ENCODE measurements around the gene PRELP.
"Not testable (repeated sequence)": the region's sequence is repeated elsewhere in the genome, so short reads cannot be mapped to it uniquely, and the experiment has no call there.

PRELP gene

DNA sequence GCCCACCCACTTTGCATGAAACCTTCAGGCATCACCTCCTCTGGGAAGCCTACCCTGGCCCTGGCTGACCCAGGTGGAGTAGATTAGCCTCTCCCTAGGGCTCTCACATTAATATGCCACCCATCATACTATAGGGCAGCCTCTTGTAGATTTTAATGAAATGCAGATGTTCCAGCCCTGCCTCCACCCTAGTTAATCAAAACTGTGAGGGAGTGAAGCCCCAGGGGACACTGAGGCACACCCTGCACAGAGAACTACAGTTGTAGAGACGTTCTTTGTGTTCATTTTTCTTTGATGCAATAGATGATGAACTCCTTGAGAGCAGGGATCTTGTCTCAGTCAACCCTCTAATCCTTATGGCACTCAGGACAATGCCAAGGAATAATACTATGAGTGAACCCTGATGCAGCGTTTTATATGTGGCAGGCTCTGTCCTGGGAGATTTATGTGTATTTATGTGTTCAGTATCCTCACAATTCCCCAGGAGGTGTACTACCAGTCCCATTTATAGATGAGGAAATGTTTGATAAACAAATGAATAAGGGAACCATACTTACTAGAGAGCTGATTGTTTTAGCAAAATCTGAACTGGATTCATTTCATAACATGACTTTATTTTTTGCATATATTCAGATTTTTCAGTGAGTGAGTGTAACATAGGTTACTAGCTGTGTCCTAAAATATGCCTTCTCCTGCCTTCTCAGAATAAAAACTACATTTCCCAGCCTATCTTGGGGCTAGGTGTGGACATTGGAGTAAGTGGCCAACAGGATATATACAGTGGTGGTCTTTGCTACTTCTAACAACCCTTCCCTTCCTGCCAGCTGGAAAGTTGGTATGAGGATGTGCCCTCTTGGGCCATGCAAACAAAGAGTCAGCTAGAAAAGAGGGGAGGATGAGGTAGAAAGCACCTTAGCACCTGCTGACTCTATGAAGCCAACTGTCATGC lies 23.5 kb upstream of the PRELP start:
- FAIRE-seq = no peak
- DNase-seq (ENCODE audit: extremely low spot score, insufficient read length, low read depth) = no peak

DNA sequence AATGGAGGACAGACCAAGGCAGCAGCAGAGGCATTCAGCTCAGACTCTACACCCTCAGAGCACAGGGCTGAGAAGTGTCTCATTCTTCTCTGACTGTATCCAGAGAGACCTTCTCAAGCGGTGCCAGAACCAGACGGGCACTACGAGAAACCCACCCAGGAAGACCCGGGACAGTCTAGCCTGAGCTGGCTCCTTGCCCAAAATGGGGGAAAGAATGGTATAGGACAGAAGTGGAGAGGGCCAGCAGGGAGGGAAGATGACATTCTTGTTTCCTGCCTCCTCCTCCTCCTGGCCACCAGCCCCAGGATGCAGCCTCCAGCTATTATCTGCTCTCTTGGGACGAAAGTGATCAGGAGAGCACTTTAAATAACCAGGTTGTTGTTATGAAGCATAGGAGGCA lies 22.6 kb upstream of the PRELP start:
- FAIRE-seq (no peak), DNase-seq (ENCODE audit: extremely low spot score, insufficient read length, low read depth) (no peak)

DNA sequence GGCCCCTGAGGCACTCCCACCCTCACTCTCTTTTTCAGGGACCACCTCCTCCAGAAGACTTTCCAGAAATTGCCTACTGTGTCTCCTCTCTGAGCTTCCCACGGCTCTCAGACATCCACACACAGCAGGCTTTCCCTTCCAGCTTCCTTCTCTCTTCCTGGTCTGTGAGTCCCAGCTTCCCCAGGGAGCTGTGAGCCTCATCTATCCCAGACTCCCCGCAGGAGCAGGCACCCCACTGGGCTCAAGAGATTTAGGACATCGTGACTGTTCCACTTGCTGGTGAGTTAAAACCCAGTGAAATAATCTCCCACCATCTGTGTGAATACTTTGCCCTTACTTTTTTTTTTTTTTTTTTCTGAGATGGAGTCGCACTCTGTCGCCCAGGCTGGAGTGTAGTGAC lies 22.0 kb upstream of the PRELP start:
- no peak for FAIRE-seq
- no peak for DNase-seq (ENCODE audit: extremely low spot score, insufficient read length, low read depth)

DNA sequence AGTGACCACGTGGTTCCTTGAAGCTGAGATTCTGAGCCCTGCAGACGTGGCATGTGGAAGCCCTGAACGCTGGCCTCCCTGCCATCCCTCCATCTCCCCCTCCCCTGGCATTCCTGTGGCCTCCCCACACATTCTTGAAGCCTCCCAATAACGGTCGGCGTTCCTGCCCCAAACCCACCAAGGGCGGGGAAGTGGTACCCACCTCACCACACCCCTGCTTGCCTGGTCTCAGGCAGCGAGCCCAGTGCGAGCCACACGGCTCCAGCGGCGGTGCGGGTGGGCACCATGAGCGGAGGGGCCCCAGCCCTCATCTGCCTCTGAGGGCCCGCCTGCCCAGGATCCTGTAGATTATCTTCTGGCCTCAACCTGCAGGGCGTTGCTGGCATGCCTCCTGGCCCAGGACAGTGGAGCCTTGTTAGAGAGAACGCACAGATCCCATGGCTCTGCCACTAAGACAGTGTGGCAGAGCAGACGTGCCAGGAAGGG lies 20.6 kb upstream of the PRELP start:
- no peak for DNase-seq (ENCODE audit: extremely low spot score, insufficient read length, low read depth)
- FAIRE-seq = no peak

DNA sequence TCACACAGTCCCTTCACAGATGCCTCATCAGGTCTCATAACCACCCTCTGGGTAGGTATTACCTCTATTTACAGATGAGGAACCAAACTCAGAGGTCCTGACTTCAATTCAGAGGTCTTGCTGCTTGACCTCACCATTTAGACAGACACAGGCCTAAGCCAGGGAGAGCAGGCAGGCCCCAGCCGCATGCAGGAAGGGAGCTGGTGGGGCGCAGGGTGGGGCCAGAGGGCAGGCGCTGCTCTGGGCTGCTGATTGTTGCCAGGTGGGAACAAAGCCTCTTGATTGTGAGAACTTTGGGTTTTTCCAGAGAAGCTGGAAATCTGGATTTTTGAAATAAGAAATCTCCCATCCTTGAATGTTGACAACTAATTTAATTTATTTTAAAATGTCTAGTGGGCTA lies 19.9 kb upstream of the PRELP start:
- no peak for FAIRE-seq
- no peak for DNase-seq (ENCODE audit: extremely low spot score, insufficient read length, low read depth)

DNA sequence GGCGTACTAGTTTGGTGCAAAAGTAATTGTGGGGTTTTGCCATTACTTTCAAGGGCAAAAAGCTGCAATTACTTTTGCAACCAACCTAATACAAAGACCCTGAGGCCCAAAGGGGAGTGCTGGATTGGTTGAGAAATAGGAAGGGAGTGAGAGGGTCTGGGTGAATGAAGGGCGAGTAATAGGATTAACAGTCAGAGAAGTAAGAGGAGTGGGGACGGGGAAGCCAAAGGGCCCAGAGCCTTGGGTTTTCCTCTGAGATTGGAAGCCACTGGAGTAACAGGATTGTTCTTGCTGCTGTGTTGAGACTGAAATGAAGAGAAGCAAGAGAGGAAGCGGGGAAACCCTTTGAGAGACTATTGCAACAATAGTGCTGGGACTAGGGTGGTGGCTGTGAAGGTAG lies 19.0 kb upstream of the PRELP start:
- no peak for FAIRE-seq
- DNase-seq (ENCODE audit: extremely low spot score, insufficient read length, low read depth) = no peak

DNA sequence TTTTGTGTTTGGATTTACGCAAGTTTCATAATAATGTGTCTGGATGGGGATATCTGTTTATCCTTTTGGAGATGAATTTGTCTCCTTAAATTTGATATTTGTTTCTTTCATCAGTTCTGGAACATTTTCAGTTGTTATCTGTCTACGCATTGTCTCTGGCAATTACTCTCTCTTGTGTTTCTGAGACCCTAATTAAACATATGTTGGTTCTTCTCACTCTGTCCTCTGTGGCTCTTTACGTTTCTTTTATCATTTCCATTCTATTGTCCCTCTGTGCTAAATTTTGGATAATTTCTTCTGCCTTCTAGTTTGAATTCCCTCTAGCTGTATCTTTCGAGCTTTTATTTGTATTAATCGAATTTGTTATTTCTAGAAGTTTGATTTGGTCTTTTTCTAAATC lies 17.5 kb upstream of the PRELP start:
- no peak for FAIRE-seq

DNA sequence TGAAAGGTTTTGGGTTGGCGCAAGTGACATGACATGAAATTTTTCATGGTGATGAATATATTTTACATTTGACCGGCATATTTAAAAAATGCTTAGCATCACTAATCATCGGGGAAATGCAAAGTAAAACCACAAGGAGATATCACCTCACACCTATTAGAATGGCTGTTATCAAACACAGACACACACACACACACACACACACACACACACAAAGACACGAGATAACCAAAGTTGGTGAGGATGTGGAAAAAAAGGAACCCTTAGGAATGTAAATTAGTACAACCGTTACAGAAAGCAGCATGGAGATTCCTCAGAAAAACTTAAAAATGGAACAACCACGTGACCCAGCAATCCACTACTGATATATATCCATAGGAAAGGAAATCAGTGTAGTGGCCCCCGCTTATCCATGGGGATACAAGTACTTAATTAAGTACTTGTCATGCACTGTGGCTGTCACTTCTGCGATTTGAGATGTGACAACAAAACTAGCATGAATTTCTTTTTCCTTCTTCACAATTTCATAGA lies 15.9 kb upstream of the PRELP start:
- FAIRE-seq = no peak
- DNase-seq (ENCODE audit: extremely low spot score, insufficient read length, low read depth) = no peak

More for the DNA sequence above, 17.5 kb upstream of the PRELP start:
- DNase-seq (ENCODE audit: extremely low spot score, insufficient read length, low read depth) = no peak

DNA sequence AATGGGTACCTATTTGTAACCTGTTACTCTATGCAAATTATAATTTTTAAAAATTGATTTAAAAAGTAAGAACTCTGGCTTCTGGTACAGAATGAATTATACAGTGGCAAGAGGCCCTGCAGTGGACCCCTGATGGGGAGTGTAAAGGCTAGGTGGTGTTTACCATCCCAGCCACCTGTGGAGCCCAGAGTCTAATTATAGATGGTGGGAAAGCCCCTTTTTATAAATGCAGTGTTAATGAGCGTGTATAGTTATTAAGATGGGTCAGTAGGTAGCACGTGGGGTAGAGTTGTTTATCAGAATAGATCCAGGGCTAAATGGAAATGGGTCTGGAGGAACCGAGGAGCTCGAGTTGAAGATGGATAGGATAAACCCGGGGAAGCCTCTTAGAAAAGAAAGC lies 13.9 kb upstream of the PRELP start:
- DNase-seq (ENCODE audit: extremely low spot score, insufficient read length, low read depth) (no peak), FAIRE-seq (no peak)

DNA sequence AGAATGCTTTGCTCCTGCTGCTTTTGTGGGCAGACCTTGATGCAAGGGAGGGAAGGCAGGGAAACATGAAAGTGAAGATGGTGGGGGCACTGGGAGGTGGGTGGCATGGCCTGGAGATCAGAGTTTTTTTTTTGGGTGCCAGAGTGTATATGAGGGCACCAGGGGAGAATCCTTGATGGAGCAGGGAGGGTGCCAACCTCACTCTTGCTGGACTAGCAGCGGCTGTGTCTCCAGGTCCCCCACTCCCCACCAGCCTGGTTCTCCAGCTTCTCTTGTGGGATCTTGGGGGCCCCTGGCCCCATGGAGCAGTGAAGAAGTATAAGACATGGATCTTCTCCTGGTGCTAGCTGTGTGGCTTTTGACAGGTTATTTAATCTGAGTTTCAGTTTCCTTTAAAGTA lies 13.5 kb upstream of the PRELP start:
- DNase-seq (ENCODE audit: extremely low spot score, insufficient read length, low read depth) (no peak), FAIRE-seq (no peak)

DNA sequence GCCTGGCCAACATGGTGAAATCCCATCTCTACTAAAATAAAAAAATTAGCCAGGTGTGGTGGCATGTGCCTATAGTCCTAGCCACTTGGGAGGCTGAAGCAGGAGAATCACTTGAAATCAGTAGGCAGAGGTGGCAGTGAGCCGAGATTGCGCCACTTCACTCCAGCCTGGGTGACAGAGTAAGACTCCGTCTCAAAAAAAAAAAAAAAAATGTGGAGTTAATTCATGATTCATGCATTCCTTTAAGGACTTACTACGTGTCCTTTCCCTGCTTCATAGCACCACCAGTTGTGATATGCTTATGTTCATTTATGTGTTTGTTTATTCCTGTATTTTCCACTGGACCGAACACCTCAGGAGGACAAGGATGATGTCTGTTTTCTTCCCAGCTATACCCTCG lies 12.7 kb upstream of the PRELP start:
- FAIRE-seq = no peak
- no peak for DNase-seq (ENCODE audit: extremely low spot score, insufficient read length, low read depth)

DNA sequence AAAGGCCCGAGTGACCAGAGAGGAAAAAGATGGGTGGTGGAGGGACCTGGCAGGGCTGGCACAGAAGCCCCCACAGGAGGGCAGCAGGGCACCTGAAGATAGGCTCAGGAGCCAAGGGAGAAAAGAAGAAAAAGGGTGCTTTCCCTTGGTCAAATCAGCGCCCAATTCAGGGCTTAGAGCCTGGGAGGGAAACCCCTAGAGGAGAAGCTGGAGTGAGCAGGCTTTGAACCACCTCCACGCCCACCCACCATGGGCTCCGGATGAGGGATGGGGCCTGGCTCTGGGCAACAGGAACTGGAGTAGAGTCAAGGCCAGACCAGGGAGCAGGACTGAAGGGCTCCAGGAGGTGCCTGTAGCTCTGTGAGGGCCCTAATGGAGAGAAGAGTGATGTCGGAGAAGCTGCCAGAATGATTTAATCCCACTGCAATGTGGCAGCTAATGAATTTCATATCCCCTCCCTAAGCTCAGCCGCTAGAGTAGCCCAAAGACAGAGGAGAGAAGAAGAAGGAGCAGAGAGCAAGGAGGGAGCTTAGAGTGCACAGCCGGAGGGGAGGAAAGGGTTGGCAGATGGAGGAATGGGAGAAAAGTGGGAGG lies 12.0 kb upstream of the PRELP start:
- no peak for FAIRE-seq
- DNase-seq (ENCODE audit: extremely low spot score, insufficient read length, low read depth) = no peak

DNA sequence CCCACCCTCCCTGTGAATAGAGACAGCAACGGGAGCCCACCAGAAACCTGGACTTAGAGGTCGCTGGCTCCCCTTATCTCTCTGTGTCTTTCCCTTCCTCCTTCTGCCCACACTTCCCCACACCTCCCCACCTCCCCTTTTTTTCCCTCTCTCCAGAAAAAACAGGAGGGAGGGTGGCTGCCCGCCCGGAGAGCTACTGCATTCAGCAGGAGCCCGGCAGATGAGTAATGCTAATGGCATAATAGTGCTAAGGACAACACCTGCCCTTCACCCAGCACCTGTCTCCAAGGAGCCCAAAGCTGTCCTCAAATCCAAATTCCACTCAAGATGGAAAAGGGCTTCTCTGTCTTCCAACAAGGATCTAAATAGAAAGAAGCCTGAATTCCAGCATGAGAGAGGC lies 11.4 kb upstream of the PRELP start:
- FAIRE-seq (no peak), DNase-seq (ENCODE audit: extremely low spot score, insufficient read length, low read depth) (no peak)

DNA sequence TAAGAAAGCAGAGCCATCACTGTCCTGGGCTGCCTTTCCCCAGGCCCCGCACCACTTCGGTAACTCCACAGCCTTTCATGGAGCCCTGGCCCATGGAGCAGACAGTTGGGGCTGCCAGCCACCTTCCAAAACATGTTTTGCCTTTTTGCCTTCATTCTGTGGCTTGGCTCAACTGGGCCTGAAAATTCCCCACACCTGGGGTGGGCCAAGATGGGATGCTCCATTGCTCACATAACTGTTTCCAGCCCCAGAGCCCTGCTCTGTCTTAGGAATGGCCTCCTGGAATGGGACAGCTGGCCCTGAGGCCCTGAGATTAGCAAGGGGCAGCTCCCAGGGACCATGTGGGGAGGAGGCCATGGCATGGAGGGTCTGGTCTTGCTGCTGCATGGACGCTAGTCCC lies 10.9 kb upstream of the PRELP start:
- DNase-seq (ENCODE audit: extremely low spot score, insufficient read length, low read depth) (no peak), FAIRE-seq (no peak)

DNA sequence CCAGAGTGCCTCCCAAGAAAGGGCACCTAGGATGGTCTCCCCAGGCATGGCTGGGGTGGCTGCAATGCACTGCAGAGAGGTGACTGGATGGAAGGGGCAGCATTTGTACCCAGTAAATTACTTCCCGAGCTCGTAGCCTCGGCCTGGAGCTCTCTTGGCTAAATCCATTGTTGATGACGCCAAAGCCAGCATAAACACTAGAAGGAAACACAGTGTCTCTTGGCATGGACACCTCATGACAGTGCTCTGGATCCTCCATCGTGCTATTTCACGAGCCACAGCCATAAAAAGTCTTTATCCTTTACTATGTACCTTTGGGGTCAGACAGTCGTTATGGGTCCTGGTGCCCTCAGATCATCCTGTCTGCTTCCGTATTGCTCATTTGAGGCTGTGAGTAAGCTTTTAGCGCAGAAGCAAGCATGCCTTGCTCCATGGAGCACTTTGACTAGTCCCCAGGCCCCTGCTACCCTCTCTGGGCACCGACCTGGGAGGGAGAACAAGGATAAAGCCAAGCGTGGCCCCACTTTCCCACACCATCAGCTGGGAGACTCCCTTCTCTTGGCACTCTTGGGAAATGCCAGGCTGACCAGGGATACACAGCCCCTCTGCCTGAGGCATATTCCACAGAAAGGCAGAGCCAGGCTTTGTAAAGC lies 10.3 kb upstream of the PRELP start:
- DNase-seq (ENCODE audit: extremely low spot score, insufficient read length, low read depth) (no peak), FAIRE-seq (no peak)

DNA sequence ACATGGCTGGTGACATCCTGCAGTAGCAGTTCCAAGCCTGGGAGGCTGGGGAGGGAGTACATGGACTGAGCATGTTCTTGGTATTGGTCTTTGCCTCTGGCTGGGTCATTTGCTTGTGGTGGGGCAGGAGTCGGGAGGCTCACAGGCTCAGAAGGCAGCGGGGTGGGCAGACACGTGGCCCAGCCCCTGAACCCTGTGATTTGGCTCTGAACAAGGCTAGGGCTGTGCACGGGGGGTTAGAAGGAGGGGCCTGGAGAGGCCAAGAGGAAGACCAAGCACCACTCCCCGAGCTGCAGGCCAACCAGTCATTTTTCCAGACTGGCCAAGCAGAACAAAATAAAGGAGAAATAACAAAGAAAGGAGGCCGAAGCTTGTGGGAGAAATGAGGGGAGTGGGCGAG lies 9.7 kb upstream of the PRELP start:
- DNase-seq (ENCODE audit: extremely low spot score, insufficient read length, low read depth) (no peak), FAIRE-seq (no peak)

DNA sequence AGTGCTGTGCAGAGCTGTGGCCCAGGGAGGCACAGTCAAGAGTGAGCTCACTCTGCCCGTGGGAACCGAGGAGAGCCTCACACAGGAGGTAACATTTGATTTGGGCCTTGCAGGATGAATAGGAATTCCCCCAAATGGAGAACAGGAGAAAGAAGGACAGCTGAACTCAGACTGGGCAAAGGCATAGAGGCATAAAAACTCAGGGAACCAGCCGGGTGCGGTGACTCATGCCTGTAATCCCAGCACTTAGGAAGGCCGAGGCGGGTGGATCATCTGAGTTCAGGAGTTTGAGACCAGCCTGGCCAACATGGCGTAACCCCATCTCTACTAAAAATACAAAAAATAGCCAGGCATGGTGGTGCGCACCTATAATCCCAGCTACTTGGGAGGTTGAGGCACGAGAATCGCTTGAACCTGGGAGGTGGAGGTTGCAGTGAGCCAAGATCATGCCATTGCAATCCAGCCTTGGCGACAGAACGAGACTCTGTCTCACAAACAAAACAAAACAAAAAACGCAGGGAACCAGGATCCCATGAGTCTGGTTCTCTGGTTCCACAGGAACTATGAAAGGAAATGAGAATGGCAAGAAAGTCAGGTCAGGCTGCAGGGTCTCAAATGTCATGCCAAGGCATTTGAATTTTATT lies 8.6 kb upstream of the PRELP start:
- not testable (repeated sequence) for DNase-seq (ENCODE audit: extremely low spot score, insufficient read length, low read depth); FAIRE-seq

DNA sequence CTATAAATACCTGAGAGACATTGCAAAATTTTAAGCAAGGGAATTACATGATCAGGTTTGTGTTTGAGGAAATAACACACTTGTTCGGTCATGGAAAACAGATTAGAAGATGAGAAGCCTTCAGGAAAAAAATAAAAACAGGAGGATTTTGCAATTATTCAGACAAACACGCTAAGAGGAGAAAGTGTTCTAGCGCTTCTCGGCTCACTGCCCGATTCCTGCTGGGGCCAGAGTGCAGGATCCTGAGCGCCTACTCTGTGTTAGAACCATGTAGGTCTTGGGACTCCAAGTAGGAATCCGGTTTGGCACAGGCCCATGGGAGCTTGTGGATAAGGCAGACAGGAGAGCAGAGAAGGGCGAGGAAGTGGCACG lies 8.1 kb upstream of the PRELP start:
- no peak for FAIRE-seq
- no peak for DNase-seq (ENCODE audit: extremely low spot score, insufficient read length, low read depth)

DNA sequence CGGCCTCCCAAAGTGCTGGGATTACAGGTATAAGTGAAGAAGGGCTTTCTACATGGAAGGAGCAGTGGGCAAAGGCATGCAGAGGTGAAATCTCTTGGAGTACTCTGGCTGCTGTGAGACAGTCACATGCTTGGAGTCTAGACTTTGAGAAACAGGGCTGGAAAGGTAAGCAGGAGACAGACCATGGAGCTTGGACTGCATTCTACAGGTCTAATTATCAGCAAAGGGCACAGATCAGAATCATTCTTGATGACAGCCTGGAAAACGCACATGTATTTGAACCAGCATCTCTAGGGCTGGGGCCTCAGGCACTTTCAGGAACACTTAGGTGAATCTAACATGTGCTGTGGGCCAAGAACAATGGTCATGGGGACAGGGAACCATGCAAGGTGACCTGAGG lies 7.3 kb upstream of the PRELP start:
- DNase-seq (ENCODE audit: extremely low spot score, insufficient read length, low read depth) (no peak), FAIRE-seq (no peak)

DNA sequence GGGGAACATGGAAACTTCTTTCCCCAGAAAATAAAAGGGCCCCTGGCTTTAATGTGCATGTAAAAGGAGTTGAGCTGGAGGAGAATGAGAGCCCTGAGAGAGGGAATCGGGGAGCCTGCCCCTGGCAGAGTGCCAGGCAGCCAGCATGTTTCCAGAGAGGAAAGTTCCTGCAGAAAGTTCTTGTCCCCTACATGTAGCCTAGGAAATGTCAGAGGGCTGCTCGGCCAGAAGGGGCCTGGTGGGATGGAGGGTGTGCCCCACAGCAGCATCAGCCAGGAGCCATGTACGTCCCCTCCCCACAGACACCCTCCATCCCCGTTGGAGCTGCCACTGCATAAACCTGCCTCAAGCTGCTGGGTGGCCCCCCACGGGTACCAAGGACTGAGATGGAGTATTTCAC lies 5.4 kb upstream of the PRELP start:
- DNase-seq (ENCODE audit: extremely low spot score, insufficient read length, low read depth) (no peak), FAIRE-seq (no peak)
